Left renal cortex interstitium (tissue), 4 donors: ENCODE measurements around the gene GPSM3. TPM values are rescaled to one million over a fixed set of nuclear protein-coding genes. Genes with fewer than 3 reads are reported as not detected.
"Not testable (repeated sequence)": the region's sequence is repeated elsewhere in the genome, so short reads cannot be mapped to it uniquely, and the experiment has no call there.

Experiments used
- DNase-seq, 4 donors: peaks; one replicate each; pipeline ENCODE4 v3.0.0-alpha.2; 2013; ENCODE audit warnings: low read depth in 4 of 4, low spot score in 2 of 4, missing footprints in 1 of 4
- polyA plus RNA-seq, 4 donors: library from polyadenylated mRNA; unstranded; fragments of 120-200 nt; gene quantifications; one replicate each; pipeline ENCODE4 v1.2.1, GENCODE V29; 2013; ENCODE audit not compliant: insufficient read length in 4 of 4

GPSM3 gene
- polyA plus RNA-seq, 4 donors: 9.5 to 12.0 (median 11.3) TPM

GRCh38 chr6:32188381-32189068 lies 3.9 kb downstream of the GPSM3 start:
- DNase-seq: no peak

- not testable (repeated sequence) for DNase-seq
Observed at GRCh38 chr6:32187725-32188380, 4.6 kb downstream of the GPSM3 start.

- DNase-seq: no peak
Observed at GRCh38 chr6:32187009-32187709, 5.3 kb downstream of the GPSM3 start.

GRCh38 chr6:32186151-32186840 lies 6.1 kb downstream of the GPSM3 start:
- DNase-seq: not testable (repeated sequence)

GRCh38 chr6:32185681-32186131 lies 6.7 kb downstream of the GPSM3 start:
- DNase-seq: not testable (repeated sequence)

- no peak for DNase-seq
Observed at GRCh38 chr6:32184084-32184640, 8.3 kb downstream of the GPSM3 start, which contains the start of gene AGER. Gene AGER (minus strand): TSS chr6:32184253. CDS start chr6:32184222, 31 bp downstream.

GRCh38 chr6:32183483-32184083 lies 8.9 kb downstream of the GPSM3 start:
- DNase-seq: no peak

- DNase-seq: no peak
Observed at GRCh38 chr6:32183030-32183429, 9.4 kb downstream of the GPSM3 start.

GRCh38 chr6:32182555-32182981 lies 9.9 kb downstream of the GPSM3 start:
- DNase-seq: no peak

GRCh38 chr6:32181915-32182529 lies 10.4 kb downstream of the GPSM3 start:
- no peak for DNase-seq

- DNase-seq: no peak
Observed at GRCh38 chr6:32181148-32181702, 11.2 kb downstream of the GPSM3 start.

- no peak for DNase-seq
Observed at GRCh38 chr6:32179766-32180405, 12.6 kb downstream of the GPSM3 start.

GRCh38 chr6:32178547-32179440 lies 13.6 kb downstream of the GPSM3 start:
- DNase-seq: no peak

- peak; percentile 99 to 100 (median 100) for DNase-seq
Observed at GRCh38 chr6:32177788-32178546, 14.5 kb downstream of the GPSM3 start, which contains the start of gene RNF5. Gene RNF5 (plus strand): TSS chr6:32178405. CDS start chr6:32178512, 107 bp downstream.

GRCh38 chr6:32177183-32177787 lies 15.2 kb downstream of the GPSM3 start:
- no peak for DNase-seq

GRCh38 chr6:32176476-32177182 lies 15.8 kb downstream of the GPSM3 start:
- no peak for DNase-seq
